ENCODE results near the gene IMPA2.

DNA sequence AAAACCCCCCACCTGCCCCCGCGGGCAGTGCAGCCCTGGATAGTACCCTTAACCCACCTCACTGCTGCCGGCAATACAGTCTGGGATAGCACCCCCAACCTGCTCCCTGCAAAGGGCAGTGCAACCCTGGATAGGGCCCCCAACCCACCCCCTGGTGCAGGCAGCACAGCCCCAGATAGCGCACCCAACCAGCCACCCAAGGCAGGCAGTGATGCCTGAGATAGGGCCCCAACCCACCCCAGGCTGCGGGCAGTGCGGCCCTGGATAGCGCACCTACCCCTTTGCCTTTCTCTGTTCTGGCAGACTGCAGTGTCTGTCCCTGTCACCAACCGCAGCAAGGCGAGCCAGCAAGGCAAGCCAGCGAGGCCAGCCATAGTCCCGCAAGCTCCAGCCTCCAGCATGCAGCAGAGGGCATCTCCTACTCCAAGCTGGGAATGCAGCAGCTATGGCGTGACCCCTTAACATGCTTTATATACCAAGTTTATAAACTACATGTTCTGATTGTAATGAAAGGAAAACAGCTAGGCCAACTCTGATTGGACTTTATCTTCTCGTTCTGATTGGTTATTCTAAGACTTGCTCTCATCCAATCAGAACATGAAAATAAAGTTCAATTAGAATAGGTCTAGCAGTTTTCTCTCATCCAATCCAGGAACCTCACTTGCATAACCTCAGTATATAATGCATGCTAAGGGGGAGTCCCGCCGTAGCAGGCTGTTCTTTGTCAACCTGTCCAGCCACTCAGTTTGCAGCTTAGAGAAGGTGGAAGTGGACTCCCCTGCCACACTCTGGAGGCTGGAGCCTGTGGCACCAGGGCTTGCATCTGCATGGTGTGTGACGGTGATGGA is 78.3 kb downstream of the IMPA2 start:
- TF ChIP-seq, protein P1, sequence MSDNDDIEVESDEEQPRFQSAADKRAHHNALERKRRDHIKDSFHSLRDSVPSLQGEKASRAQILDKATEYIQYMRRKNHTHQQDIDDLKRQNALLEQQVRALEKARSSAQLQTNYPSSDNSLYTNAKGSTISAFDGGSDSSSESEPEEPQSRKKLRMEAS (IDR thresholded peaks at IDR 0.05; ENCODE audit: low read depth, low read length) = no peak
- TF ChIP-seq, protein P2, sequence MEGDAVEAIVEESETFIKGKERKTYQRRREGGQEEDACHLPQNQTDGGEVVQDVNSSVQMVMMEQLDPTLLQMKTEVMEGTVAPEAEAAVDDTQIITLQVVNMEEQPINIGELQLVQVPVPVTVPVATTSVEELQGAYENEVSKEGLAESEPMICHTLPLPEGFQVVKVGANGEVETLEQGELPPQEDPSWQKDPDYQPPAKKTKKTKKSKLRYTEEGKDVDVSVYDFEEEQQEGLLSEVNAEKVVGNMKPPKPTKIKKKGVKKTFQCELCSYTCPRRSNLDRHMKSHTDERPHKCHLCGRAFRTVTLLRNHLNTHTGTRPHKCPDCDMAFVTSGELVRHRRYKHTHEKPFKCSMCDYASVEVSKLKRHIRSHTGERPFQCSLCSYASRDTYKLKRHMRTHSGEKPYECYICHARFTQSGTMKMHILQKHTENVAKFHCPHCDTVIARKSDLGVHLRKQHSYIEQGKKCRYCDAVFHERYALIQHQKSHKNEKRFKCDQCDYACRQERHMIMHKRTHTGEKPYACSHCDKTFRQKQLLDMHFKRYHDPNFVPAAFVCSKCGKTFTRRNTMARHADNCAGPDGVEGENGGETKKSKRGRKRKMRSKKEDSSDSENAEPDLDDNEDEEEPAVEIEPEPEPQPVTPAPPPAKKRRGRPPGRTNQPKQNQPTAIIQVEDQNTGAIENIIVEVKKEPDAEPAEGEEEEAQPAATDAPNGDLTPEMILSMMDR (IDR thresholded peaks at IDR 0.05; ENCODE audit: low read depth, low read length) = no peak
